ENCODE results near the gene WDR38. TPM values are rescaled to one million over a fixed set of nuclear protein-coding genes. Genes with fewer than 3 reads are reported as not detected.

WDR38 gene
- total and polyA plus RNA-seq, 7 donors, result not detected

DNA sequence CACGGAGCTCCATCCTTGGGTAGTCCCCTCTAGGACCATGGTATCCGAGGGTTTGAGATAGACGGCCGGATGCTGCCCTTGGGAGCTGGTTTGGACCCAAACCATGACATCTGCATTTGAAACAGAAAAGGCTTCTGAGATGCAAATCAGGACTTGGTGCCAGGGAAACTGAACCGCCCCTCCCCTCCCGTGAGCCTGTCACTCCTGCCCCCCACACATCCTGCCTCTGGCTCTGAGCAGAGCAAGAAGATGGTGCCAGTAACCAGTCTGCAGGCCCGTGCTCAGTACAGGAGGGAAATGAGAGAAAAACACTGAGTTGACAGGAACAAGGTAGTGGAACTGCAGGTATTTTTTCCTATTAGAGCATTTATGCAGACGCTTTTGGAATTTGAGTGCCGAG lies 27.2 kb downstream of the WDR38 start:
- Histone ChIP-seq H3K27me3 (no peaks in the 10 kb centered on the region), H3K4me1 (no peaks in the 10 kb centered on the region), H3K9me3 (no peaks in the 10 kb centered on the region), H3K4me3 (no peak overlapping the region), H3K27ac (no peak overlapping the region), H3K36me3 (peaks cover 9 to 87% (median 42%) of the 10 kb centered on the region in 4 donors)
- no peak for DNase-seq
- intact Hi-C loops (cut with DNase I), result no loop called here
- TF ChIP-seq EP300 (IDR thresholded peaks at IDR 0.05) (no peak), POLR2A (IDR thresholded peaks at IDR 0.05) (no peak), POLR2AphosphoS5 (IDR thresholded peaks at IDR 0.05) (no peak)
- TF ChIP-seq, protein P1, sequence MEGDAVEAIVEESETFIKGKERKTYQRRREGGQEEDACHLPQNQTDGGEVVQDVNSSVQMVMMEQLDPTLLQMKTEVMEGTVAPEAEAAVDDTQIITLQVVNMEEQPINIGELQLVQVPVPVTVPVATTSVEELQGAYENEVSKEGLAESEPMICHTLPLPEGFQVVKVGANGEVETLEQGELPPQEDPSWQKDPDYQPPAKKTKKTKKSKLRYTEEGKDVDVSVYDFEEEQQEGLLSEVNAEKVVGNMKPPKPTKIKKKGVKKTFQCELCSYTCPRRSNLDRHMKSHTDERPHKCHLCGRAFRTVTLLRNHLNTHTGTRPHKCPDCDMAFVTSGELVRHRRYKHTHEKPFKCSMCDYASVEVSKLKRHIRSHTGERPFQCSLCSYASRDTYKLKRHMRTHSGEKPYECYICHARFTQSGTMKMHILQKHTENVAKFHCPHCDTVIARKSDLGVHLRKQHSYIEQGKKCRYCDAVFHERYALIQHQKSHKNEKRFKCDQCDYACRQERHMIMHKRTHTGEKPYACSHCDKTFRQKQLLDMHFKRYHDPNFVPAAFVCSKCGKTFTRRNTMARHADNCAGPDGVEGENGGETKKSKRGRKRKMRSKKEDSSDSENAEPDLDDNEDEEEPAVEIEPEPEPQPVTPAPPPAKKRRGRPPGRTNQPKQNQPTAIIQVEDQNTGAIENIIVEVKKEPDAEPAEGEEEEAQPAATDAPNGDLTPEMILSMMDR (IDR thresholded peaks at IDR 0.05), result no peak
- WGBS, 2 donors, result 72 to 80% methylated on average over 9 of the region's 9 CpGs

DNA sequence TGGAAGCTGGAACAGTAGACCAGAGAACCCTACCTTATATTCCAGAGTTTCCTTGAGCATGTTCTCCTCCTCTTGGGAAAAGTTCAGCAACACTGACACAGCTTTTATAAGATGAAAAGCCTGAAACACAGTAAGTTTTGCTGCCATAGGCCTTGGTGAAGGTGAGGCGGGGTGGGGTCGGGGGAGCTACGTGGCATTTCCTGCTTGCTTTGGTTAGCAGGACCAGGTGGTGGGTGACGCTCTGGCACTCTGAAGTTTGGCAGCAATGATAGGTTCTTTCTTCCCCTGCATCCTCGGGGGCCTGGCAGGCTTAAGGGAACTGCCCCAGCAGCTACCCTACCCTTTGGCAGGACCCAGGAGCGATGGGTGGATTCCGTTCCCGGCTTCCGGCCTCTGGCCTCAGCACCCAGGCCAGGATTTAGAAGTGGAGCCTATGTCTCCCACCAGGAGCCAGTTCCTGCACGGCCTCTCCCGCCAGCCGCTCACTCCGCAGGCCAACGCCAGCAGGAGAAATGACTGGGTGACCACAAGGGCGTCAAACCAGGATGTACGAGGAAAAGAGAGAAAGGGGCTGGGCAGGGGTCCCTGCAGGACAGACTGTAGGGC lies 28.0 kb downstream of the WDR38 start:
- H3K9me3 ChIP-seq, result no peaks in the 10 kb centered on the region
- intact Hi-C loops (cut with DNase I), result no loop called here
- H3K36me3 ChIP-seq, result peaks cover 4 to 87% (median 41%) of the 10 kb centered on the region in 4 donors
- H3K27me3 ChIP-seq, result no peaks in the 10 kb centered on the region
- TF ChIP-seq, protein P1 (IDR thresholded peaks at IDR 0.05), result no peak
- TF ChIP-seq POLR2A (IDR thresholded peaks at IDR 0.05), result no peak
- DNase-seq, result no peak
- H3K4me3 ChIP-seq, result no peak overlapping the region
- H3K4me1 ChIP-seq, result no peaks in the 10 kb centered on the region
- 94 to 95% methylated on average over 16 of the region's 16 CpGs for WGBS, 2 donors
- no peak overlapping the region for H3K27ac ChIP-seq

DNA sequence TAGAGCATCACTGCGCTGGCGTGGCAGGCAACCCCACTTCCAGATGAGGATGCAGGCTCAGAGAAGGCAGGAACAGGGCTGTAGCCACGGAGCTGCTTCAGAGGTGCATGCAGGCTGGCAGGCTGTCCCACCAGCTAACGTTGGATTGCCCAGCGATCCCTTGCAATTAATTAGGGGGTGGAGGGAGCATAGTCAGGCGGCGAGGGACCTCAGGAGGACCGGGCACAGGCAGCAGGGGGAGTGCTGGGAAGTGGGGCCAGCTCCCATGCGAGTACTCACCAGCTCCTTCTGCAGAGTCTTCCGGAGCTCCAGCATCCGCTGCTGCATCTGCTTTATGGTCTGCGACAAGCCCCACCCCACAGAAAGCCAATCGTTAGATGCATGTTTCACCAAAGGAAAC lies 29.0 kb downstream of the WDR38 start:
- no peaks in the 10 kb centered on the region for H3K9me3 ChIP-seq
- H3K27ac ChIP-seq, result no peak overlapping the region
- no peaks in the 10 kb centered on the region for H3K4me1 ChIP-seq
- TF ChIP-seq POLR2A (IDR thresholded peaks at IDR 0.05) (no peak), POLR2AphosphoS5 (IDR thresholded peaks at IDR 0.05) (no peak), EP300 (IDR thresholded peaks at IDR 0.05) (no peak)
- TF ChIP-seq, protein P1 (IDR thresholded peaks at IDR 0.05), result no peak
- intact Hi-C loops (cut with DNase I), result no loop called here
- no peak overlapping the region for H3K4me3 ChIP-seq
- DNase-seq, result no peak
- H3K36me3 ChIP-seq, result peaks cover 0 to 87% (median 46%) of the 10 kb centered on the region in 4 donors
- WGBS, 2 donors, result 80 to 85% methylated on average over 13 of the region's 13 CpGs
- no peaks in the 10 kb centered on the region for H3K27me3 ChIP-seq

DNA sequence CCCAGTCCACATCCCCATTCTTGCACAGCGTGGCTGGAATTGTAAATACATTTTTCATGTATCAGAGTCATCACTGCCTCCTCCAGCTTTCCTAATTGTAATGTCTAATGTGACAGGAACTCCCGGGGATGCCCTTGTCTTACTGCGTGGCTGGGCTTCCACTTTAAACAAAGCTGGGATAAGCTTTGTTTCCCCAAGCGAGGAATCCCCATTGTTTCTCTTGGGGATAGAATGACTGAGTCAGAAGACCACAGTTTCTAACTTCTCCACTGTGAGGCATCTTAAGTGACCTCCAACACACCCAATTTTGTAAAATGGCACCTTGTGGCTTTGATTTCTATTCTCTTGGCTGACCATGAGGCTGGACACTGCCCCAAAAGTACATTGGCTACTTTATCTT lies 31.1 kb downstream of the WDR38 start:
- DNase-seq, result no peak
- Histone ChIP-seq H3K36me3 (peaks cover 14 to 87% (median 65%) of the 10 kb centered on the region in 4 donors), H3K4me1 (no peaks in the 10 kb centered on the region), H3K4me3 (no peak overlapping the region), H3K9me3 (no peaks in the 10 kb centered on the region), H3K27ac (no peak overlapping the region), H3K27me3 (no peaks in the 10 kb centered on the region)
- 89 to 94% methylated on average over 4 of the region's 4 CpGs for WGBS, 2 donors
- intact Hi-C loops (cut with DNase I), result no loop called here
- TF ChIP-seq EP300 (IDR thresholded peaks at IDR 0.05), result no peak
- TF ChIP-seq, protein P1 (IDR thresholded peaks at IDR 0.05), result no peak
- no peak for TF ChIP-seq POLR2AphosphoS5 (IDR thresholded peaks at IDR 0.05)
- TF ChIP-seq POLR2A (IDR thresholded peaks at IDR 0.05), result no peak

DNA sequence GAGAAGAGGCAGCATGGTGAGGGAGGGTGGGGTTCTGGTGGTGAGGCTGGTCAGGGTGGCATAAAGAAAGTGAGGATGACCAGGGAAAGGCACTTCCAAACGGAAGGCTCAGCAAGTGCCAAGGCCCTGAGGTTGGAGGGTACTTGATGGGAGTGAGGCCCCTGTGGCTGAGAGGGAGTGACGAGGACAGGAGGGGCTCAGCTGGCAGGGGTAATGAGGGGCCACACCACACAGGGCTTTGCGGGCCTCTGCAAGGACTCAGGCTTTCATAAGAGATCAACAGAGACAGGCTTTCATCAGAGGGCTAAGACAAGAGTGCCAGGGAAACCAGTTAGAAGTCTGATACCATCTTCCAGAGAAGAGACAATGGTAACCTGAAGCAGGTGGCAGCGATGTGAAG lies 32.3 kb downstream of the WDR38 start:
- Histone ChIP-seq H3K9me3 (no peaks in the 10 kb centered on the region), H3K36me3 (peaks cover 18 to 87% (median 62%) of the 10 kb centered on the region in 4 donors), H3K4me1 (no peaks in the 10 kb centered on the region), H3K27ac (no peak overlapping the region), H3K27me3 (no peaks in the 10 kb centered on the region), H3K4me3 (no peak overlapping the region)
- no peak for DNase-seq
- intact Hi-C loops (cut with DNase I), result no loop called here
- 94 to 95% methylated on average over 4 of the region's 4 CpGs for WGBS, 2 donors
- TF ChIP-seq EP300 (IDR thresholded peaks at IDR 0.05) (no peak), POLR2AphosphoS5 (IDR thresholded peaks at IDR 0.05) (no peak), POLR2A (IDR thresholded peaks at IDR 0.05) (no peak)
- TF ChIP-seq, protein P1 (IDR thresholded peaks at IDR 0.05), result no peak

Measured in sigmoid colon (tissue), 7 donors.